H9 (cell line): ENCODE measurements around the gene TMOD1. TPM values are rescaled to one million over a fixed set of nuclear protein-coding genes. Genes with fewer than 3 reads are reported as not detected.
"Not testable (repeated sequence)": the region's sequence is repeated elsewhere in the genome, so short reads cannot be mapped to it uniquely, and the experiment has no call there.

ENCODE experiments used
- DNase-seq: peaks from one replicate; pipeline ENCODE4 v3.0.0-alpha.2; 2017
- H2AFZ ChIP-seq: one replicate; pipeline ENCODE4 v1.6.1; 2013; ENCODE audit warnings: mild to moderate bottlenecking, low read length, control low read depth, moderate library complexity
- H2AK5ac ChIP-seq: 2 replicates; pipeline ENCODE4 v1.6.1; 2013; ENCODE audit warnings: low read length, control low read depth, mixed read lengths; ENCODE audit not compliant: insufficient read length
- H2BK120ac ChIP-seq: one replicate; pipeline ENCODE4 v1.6.1; 2013; ENCODE audit warnings: low read depth, mild to moderate bottlenecking, low read length, control low read depth, inconsistent platforms; ENCODE audit not compliant: poor library complexity, severe bottlenecking
- H2BK12ac ChIP-seq: 2 replicates; pipeline ENCODE4 v1.6.1; 2013; ENCODE audit warnings: low read length, control low read depth, mixed read lengths, low read depth; ENCODE audit not compliant: insufficient read length
- H2BK15ac ChIP-seq: 2 replicates; pipeline ENCODE4 v1.6.1; 2013; ENCODE audit warnings: low read depth, low read length, control low read depth
- H2BK20ac ChIP-seq: one replicate; pipeline ENCODE4 v1.6.1; 2013; ENCODE audit warnings: low read depth, mild to moderate bottlenecking, low read length, control low read depth, inconsistent platforms; ENCODE audit not compliant: poor library complexity, severe bottlenecking
- H2BK5ac ChIP-seq: 2 replicates; pipeline ENCODE4 v1.6.1; 2013; ENCODE audit warnings: low read length, control low read depth, mixed read lengths; ENCODE audit not compliant: insufficient read length
- H3K14ac ChIP-seq: 2 replicates; pipeline ENCODE4 v1.6.1; 2013; ENCODE audit warnings: low read length, control low read depth; ENCODE audit not compliant: insufficient read depth
- H3K18ac ChIP-seq: 2 replicates; pipeline ENCODE4 v1.6.1; 2013; ENCODE audit warnings: low read depth, mild to moderate bottlenecking, mixed read lengths, low read length, control low read depth; ENCODE audit not compliant: insufficient read length
- H3K23ac ChIP-seq: 2 replicates; pipeline ENCODE4 v1.6.1; 2013; ENCODE audit warnings: low read length, control low read depth, mixed read lengths, low read depth; ENCODE audit not compliant: insufficient read length
- H3K23me2 ChIP-seq: 2 replicates; pipeline ENCODE4 v1.6.1; 2013; ENCODE audit warnings: low read depth, mild to moderate bottlenecking, mixed read lengths, low read length, control low read depth; ENCODE audit not compliant: insufficient read length, poor library complexity, severe bottlenecking
- H3K27ac ChIP-seq: 2 replicates; pipeline ENCODE4 v1.5.1; 2013; ENCODE audit warnings: low read length, control low read depth, mixed read lengths, low read depth; ENCODE audit not compliant: insufficient read length
- H3K27me3 ChIP-seq: 2 replicates; pipeline ENCODE4 v1.6.1; 2013; ENCODE audit warnings: low read length, control low read depth, inconsistent platforms; ENCODE audit not compliant: insufficient read depth
- H3K4ac ChIP-seq: 2 replicates; pipeline ENCODE4 v1.6.1; 2013; ENCODE audit warnings: low read depth, mild to moderate bottlenecking, control low read depth, inconsistent platforms, low read length, moderate library complexity
- H3K4me1 ChIP-seq: 2 replicates; pipeline ENCODE4 v1.6.1; 2013; ENCODE audit warnings: low read length, control low read depth, inconsistent platforms; ENCODE audit not compliant: insufficient read depth
- H3K4me2 ChIP-seq: 2 replicates; pipeline ENCODE4 v1.6.1; 2013; ENCODE audit warnings: low read length, control low read depth, mixed read lengths; ENCODE audit not compliant: insufficient read length, insufficient read depth
- H3K56ac ChIP-seq: 2 replicates; pipeline ENCODE4 v1.6.1; 2013; ENCODE audit warnings: low read depth, mild to moderate bottlenecking, mixed read lengths, low read length, control low read depth; ENCODE audit not compliant: insufficient read length
- H3K79me1 ChIP-seq: 2 replicates; pipeline ENCODE4 v1.6.1; 2013; ENCODE audit warnings: low read depth, mild to moderate bottlenecking, moderate library complexity, low read length, control low read depth, inconsistent platforms; ENCODE audit not compliant: insufficient read depth, poor library complexity, severe bottlenecking
- H3K79me2 ChIP-seq: 2 replicates; pipeline ENCODE4 v1.6.1; 2013; ENCODE audit warnings: low read length, control low read depth, inconsistent platforms; ENCODE audit not compliant: insufficient read depth
- H3K9ac ChIP-seq: 2 replicates; pipeline ENCODE4 v1.6.1; 2013; ENCODE audit warnings: low read length, control low read depth, mixed read lengths; ENCODE audit not compliant: insufficient read length; ENCODE audit errors: extremely low read depth
- H3K9me3 ChIP-seq: one replicate; pipeline ENCODE4 v1.6.1; 2013; ENCODE audit warnings: low read depth, low read length, inconsistent platforms; ENCODE audit not compliant: control insufficient read depth
- H3T11ph ChIP-seq: one replicate; pipeline ENCODE4 v1.6.1; 2013; ENCODE audit warnings: mild to moderate bottlenecking, low read length, control low read depth, inconsistent platforms
- H4K20me1 ChIP-seq: one replicate; pipeline ENCODE4 v1.6.1; 2013; ENCODE audit not compliant: control insufficient read depth, insufficient read length, insufficient read depth
- H4K5ac ChIP-seq: 2 replicates; pipeline ENCODE4 v1.6.1; 2013; ENCODE audit warnings: low read depth, mild to moderate bottlenecking, mixed read lengths, low read length, control low read depth; ENCODE audit not compliant: insufficient read length
- H4K8ac ChIP-seq: replicated peaks from 2 replicates; pipeline ENCODE4 v1.6.1; 2013; ENCODE audit warnings: low read length, control low read depth, mixed read lengths, low read depth; ENCODE audit not compliant: insufficient read length
- H4K91ac ChIP-seq: 2 replicates; pipeline ENCODE4 v1.6.1; 2013; ENCODE audit warnings: low read depth, mild to moderate bottlenecking, moderate library complexity, mixed read lengths, low read length, control low read depth; ENCODE audit not compliant: insufficient read length
- H3K27ac Mint-ChIP-seq, 3 experiments: 2 replicates in 2 of 3; 3 replicates in 1 of 3; pipeline ENCODE4 v1.8.0; 2020 to 2021; ENCODE audit warnings: mixed read lengths in 3 of 3, mild to moderate bottlenecking in 1 of 3, moderate library complexity in 1 of 3
- H3K27me3 Mint-ChIP-seq: 2 replicates; pipeline ENCODE4 v1.8.0; 2021; ENCODE audit warnings: low read depth, mild to moderate bottlenecking, moderate library complexity, mixed read lengths
- H3K36me3 Mint-ChIP-seq, 3 experiments: 2 replicates in 2 of 3; 3 replicates in 1 of 3; pipeline ENCODE4 v1.8.0; 2020 to 2021; ENCODE audit warnings: low read depth in 3 of 3, mixed read lengths in 3 of 3; ENCODE audit not compliant: insufficient read depth in 1 of 3
- H3K4me1 Mint-ChIP-seq, 2 experiments: 2 replicates each; pipeline ENCODE4 v1.8.0; 2020; ENCODE audit warnings: mixed read lengths in 2 of 2
- H3K4me3 Mint-ChIP-seq, 2 experiments: 2 replicates in 1 of 2; 3 replicates in 1 of 2; pipeline ENCODE4 v1.8.0; 2020 to 2021; ENCODE audit warnings: mild to moderate bottlenecking in 2 of 2, mixed read lengths in 2 of 2, moderate library complexity in 1 of 2
- H3K9me3 Mint-ChIP-seq, 2 experiments: 2 replicates in 1 of 2; 3 replicates in 1 of 2; pipeline ENCODE4 v1.8.0; 2020; ENCODE audit warnings: mild to moderate bottlenecking in 2 of 2, mixed read lengths in 2 of 2, moderate library complexity in 1 of 2
- CTCF ChIP-seq: fragments of 200-600 bp; sonication (generic); conservative IDR thresholded peaks from 3 replicates; pipeline ENCODE4 v1.8.0; 2021; ENCODE audit warnings: antibody characterized with exemption, mild to moderate bottlenecking
- WGBS: extraction: QIAGEN DNeasy Blood & Tissue Kit; methylation state at CpG from one replicate; pipeline ENCODE4 v1.1.7; 2013; ENCODE audit warnings: missing lambda C conversion rate, low lambda C conversion rate, mixed read lengths; ENCODE audit not compliant: insufficient read length; ENCODE audit errors: extremely low coverage; 5-methylcytosine and 5-hydroxymethylcytosine counted together
- total RNA-seq: library from RNA; stranded (reverse); gene quantifications from 2 replicates; pipeline ENCODE4 v1.2.1, GENCODE V29; 2021

TMOD1 gene
- total RNA-seq, 1 experiment from 2014 or later = 0.98 TPM

- H3K36me3 Mint-ChIP-seq = peaks cover 34 to 70% (median 70%) of the 10 kb centered on the region in 3 experiments
These were observed 116.5 kb downstream of the TMOD1 start for GRCh38 chr9:97617939-97618416.

GRCh38 chr9:97620063-97620462 is 118.6 kb downstream of the TMOD1 start:
- not testable (repeated sequence) for H2AK5ac ChIP-seq, H3K4me1 ChIP-seq, H3K4ac ChIP-seq, H3K27me3 ChIP-seq, H4K91ac ChIP-seq, H4K8ac ChIP-seq, H3K9me3 ChIP-seq, DNase-seq, H2AFZ ChIP-seq, H2BK15ac ChIP-seq, H3K23me2 ChIP-seq, H2BK120ac ChIP-seq, H3K4me3 Mint-ChIP-seq, H3K79me2 ChIP-seq, H4K5ac ChIP-seq, H3K9ac ChIP-seq, H4K20me1 ChIP-seq, H3K27ac ChIP-seq, H2BK12ac ChIP-seq, H3K14ac ChIP-seq, H3K4me2 ChIP-seq, H3K23ac ChIP-seq, H3K27me3 Mint-ChIP-seq, H2BK5ac ChIP-seq, H3K18ac ChIP-seq, H3K27ac Mint-ChIP-seq, H3K56ac ChIP-seq, H3T11ph ChIP-seq, H3K79me1 ChIP-seq, H2BK20ac ChIP-seq
- no CpG with 5 or more reads among the region's 2 CpGs for WGBS
- peaks cover 30 to 32% of the 10 kb centered on the region in 2 experiments for H3K9me3 Mint-ChIP-seq
- peaks cover 52 to 77% (median 76%) of the 10 kb centered on the region in 3 experiments for H3K36me3 Mint-ChIP-seq
- H3K4me1 Mint-ChIP-seq = peaks cover 12 to 14% of the 10 kb centered on the region in 2 experiments

More at GRCh38 chr9:97617939-97618416, 116.5 kb downstream of the TMOD1 start:
- Histone ChIP-seq H4K5ac (no peak overlapping the region), H3K14ac (no peak overlapping the region), H3K4me2 (no peak overlapping the region), H3K79me1 (no peaks in the 10 kb centered on the region), H3K4ac (no peak overlapping the region), H2AFZ (no peak overlapping the region), H3K23me2 (no peaks in the 10 kb centered on the region), H4K91ac (no peak overlapping the region), H2BK5ac (no peak overlapping the region), H3T11ph (no peak overlapping the region), H3K23ac (no peak overlapping the region), H3K18ac (no peak overlapping the region), H3K9me3 (peaks cover 6% of the 10 kb centered on the region), H4K20me1 (no peaks in the 10 kb centered on the region), H4K8ac (no peak overlapping the region), H2BK20ac (no peak overlapping the region), H2AK5ac (no peak overlapping the region), H2BK120ac (no peak overlapping the region), H2BK12ac (no peak overlapping the region), H3K56ac (no peak overlapping the region), H3K27me3 (no peaks in the 10 kb centered on the region), H2BK15ac (no peak overlapping the region), H3K27ac (no peak overlapping the region), H3K79me2 (no peaks in the 10 kb centered on the region), H3K4me1 (no peaks in the 10 kb centered on the region), H3K9ac (no peak overlapping the region)
- H3K27ac Mint-ChIP-seq = no peak overlapping the region
- H3K27me3 Mint-ChIP-seq = no peaks in the 10 kb centered on the region
- DNase-seq = no peak
- no peak overlapping the region for H3K4me3 Mint-ChIP-seq
- H3K9me3 Mint-ChIP-seq = peaks cover 25 to 27% of the 10 kb centered on the region in 2 experiments
- TF ChIP-seq CTCF = no peak
- WGBS = no CpG with 5 or more reads among the region's 1 CpG
- H3K4me1 Mint-ChIP-seq = peaks cover 12 to 14% of the 10 kb centered on the region in 2 experiments
